Measurements from ENCODE around the gene TMEM161A.
"Not testable (repeated sequence)": the region's sequence is repeated elsewhere in the genome, so short reads cannot be mapped to it uniquely, and the experiment has no call there.

TMEM161A gene

GRCh38 chr19:19138109-19138981 lies at the start of gene TMEM161A:
Gene TMEM161A (minus strand): TSS chr19:19138478. CDS start chr19:19138428, 50 bp downstream.
- H3K4me3 ChIP-seq (ENCODE audit: low read length): peak within 1 kb of the TSS; percentile 74
- no peak for TF ChIP-seq ZNF274 (IDR thresholded peaks at IDR 0.05; ENCODE audit: low read depth, low read length)

- H3K4me3 ChIP-seq (ENCODE audit: low read length): no peak overlapping the region
- no peak for TF ChIP-seq ZNF274 (IDR thresholded peaks at IDR 0.05; ENCODE audit: low read depth, low read length)
Measured at GRCh38 chr19:19186742-19187141, 48.5 kb upstream of the TMEM161A start.

GRCh38 chr19:19185853-19186740 lies 47.8 kb upstream of the TMEM161A start:
- H3K4me3 ChIP-seq (ENCODE audit: low read length): no peak overlapping the region
- TF ChIP-seq ZNF274 (IDR thresholded peaks at IDR 0.05; ENCODE audit: low read depth, low read length): no peak

DNA sequence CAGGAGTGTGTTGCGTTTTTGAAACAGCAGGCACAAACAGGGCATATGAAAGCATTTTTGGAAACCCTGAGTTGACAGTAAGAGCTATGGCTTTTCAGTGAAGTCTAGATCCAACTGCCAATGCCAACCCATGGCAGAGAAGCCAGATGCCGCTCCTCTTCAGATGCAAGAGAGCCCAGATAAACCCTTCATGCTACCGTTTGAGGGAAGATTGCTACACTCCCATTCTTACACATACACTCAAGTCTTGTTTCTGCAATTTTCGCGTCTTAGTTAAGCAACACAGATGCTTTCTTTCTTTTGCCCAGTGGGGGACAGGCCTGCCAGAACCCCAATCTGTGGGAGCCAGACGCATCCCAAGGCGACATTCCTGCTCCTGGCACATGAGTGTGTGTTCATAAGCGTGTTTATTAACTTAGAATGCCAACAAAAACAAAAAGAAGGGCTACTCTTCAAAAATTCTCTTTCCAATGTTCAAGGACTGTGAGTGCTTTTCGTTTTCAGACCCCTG lies 43.3 kb upstream of the TMEM161A start:
- H3K4me3 ChIP-seq (ENCODE audit: low read length): no peak overlapping the region
- no peak for TF ChIP-seq ZNF274 (IDR thresholded peaks at IDR 0.05; ENCODE audit: low read depth, low read length)

DNA sequence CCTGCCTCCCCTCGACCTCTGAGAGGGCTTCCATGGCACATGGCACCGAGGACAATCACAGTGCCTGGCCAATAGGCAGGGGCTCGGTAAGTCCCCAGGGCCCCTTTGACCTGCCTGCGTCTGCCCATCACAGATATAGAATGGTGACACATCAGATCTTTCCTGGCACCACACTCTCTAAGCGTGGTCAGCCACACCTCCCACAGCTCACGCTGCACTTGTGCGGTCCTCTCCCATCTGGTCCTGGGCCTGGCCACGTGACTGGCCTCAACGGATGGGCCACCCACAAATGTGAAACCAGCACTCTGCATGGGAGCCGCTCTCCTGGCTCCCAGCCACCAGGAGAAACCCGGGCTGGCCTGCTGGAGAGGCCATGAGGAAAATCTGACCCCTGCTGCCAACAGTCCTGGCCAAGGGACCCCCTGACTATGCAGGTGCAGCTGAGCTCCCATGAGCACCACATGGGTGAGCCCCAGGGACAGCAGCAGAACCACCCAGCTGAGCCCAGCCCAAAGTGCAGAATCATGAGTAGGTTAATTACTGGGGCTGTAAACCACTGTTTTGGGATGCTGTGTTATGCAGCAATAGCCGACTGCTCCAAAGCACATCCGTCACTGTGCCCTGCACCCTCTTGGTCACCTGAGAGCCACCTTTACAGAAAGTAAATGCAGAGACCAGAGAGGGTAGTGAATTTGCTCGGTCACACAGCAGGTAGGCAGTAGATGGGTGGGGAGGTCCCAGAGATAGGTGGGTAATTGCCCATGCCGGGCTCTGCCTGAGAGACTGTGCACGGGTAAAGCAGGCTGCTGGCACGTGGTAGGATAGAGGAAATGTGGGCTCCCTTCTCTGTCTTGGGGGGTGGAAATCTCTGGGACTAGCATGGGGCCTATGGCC lies 41.5 kb upstream of the TMEM161A start:
- no peak overlapping the region for H3K4me3 ChIP-seq (ENCODE audit: low read length)
- no peak for TF ChIP-seq ZNF274 (IDR thresholded peaks at IDR 0.05; ENCODE audit: low read depth, low read length)

DNA sequence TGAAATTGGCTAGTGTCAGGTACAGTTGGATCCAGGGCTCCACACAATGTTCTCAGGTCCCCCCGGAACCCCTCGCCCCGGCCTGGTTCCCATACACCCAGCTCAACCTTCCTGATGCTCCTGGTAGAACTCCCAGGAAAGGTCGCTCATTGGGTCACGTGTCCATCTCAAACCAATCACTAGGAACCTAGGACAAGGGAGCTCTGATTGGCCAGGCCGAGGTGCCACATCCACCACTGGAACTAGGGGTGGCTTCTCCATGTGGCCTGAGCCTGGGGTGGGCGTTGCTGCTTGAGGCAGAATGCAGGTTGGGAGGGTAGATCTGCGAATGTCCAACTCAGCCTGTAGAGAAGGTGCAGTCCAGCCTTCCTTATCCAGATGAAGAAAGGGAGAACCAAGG lies 38.7 kb upstream of the TMEM161A start:
- TF ChIP-seq ZNF274 (IDR thresholded peaks at IDR 0.05; ENCODE audit: low read depth, low read length): no peak
- no peak overlapping the region for H3K4me3 ChIP-seq (ENCODE audit: low read length)

DNA sequence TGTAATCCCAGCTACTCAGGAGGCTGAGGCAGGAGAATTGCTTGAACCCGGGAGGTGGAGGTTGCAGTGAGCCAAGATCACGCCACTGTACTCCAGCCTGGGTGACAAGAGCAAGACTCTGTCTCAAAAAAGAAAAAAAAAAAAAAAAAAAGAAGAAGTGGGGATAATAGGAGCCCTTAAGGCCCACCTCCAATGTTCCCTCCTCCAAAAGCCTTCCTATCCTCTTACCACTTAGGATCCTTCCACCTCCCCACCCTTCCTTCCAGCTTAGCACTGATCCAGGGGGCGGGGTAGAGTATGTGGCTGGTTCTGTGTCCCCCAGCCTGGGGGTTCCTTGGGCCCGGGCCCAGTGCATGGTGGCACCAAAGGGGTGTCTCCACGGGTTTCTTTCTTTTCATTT lies 35.0 kb upstream of the TMEM161A start:
- H3K4me3 ChIP-seq (ENCODE audit: low read length): not testable (repeated sequence)

GRCh38 chr19:19171821-19172532 lies 33.7 kb upstream of the TMEM161A start:
- H3K4me3 ChIP-seq (ENCODE audit: low read length): no peak overlapping the region
- no peak for TF ChIP-seq ZNF274 (IDR thresholded peaks at IDR 0.05; ENCODE audit: low read depth, low read length)

DNA sequence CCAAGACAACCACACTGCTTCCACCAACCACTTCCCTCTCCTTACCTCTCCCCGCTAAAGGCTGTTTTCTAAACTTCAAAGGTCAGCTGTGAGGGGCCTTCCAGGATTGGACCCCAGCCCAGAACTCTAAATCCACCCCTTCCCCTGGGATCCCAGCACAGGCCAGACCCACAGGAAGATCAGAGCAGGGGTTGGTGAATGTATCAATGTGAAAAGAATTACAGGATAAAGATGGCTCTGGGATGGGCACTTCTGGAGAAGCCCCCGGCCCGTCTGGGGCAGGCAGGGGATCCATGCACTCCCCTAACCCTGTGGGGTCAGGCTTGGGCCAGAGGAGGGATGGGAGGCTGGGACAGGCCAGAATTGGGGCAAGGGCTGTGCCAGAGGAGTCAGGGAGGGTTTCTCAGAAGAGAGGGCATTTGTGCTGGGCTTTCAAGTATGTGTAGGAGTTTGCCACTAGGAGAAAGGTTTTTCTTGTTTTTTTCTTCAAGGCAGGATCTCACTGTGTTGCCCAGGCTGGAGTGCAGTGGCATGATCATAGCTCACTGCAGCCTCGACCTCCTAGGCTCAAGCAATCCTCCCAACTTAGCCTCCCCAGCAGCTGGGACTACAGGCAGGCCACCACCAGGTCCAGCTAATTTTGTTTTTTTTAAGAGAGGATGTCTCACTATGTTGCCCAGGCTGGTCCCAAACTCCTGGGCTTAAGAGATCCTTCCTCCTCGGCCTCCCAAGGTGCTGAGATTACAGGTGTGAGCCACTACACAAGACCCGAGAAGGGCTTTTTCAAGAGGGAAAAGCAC lies 32.8 kb upstream of the TMEM161A start:
- TF ChIP-seq ZNF274 (IDR thresholded peaks at IDR 0.05; ENCODE audit: low read depth, low read length): no peak
- H3K4me3 ChIP-seq (ENCODE audit: low read length): no peak overlapping the region

DNA sequence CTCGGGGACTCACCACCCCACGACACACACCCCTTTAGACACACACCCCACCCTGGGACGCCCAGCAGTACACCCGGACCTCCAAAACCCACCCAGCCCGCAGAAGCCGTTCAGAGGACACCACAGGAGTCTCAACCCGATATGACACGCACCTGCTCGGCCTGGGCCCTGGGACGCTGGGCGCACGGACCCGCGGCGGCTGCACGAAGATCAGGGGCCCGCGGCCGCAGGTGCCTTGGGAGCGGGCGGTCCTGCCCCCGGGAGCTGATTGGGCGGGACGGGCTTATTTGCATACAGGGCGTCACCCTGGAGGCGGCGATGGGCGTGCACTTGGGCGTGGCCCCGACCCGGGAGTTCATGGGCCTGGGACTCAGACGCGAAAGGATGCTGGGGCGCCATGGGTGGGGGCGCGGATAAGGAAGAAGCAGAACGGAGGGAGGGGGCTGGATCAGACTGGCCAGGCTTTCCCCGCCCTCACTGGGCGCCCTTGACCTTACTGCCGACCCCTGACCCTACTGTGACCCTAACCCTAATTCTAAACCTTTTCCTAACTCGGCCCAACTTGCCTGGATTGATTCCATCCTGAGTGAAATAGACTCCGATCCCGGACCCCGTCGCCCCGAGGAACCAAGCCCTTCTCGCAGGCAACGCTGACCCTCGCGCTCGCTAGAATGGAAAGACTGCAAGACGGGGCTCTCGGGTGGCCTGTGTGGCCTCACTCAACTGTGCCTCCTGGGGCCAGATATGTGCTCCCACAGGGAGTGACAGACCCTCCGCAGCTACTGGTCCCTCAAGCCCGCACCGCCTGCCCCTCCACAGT lies 32.0 kb upstream of the TMEM161A start, which contains the start of gene MEF2B:
Gene MEF2B, minus strand, starts transcription at position 211 of the 820 bp plus-strand sequence. CDS start 19,528 bp downstream, outside the sequence.
- H3K4me3 ChIP-seq (ENCODE audit: low read length): peak within 1 kb of the TSS; percentile 68; the same call in 1 of the 2 replicates
- no peak for TF ChIP-seq ZNF274 (IDR thresholded peaks at IDR 0.05; ENCODE audit: low read depth, low read length)
